HFFc6 (cell line): ENCODE measurements around the gene REXO1. TPM values are rescaled to one million over a fixed set of nuclear protein-coding genes. Genes with fewer than 3 reads are reported as not detected.

Experiments
- DNase-seq: peaks from one replicate; pipeline ENCODE4 v3.0.0-alpha.2; 2018
- H3K27ac Mint-ChIP-seq: 2 replicates; pipeline ENCODE4 v1.8.0; 2020; ENCODE audit warnings: mild to moderate bottlenecking, mixed read lengths
- H3K27me3 Mint-ChIP-seq: 2 replicates; pipeline ENCODE4 v1.8.0; 2021; ENCODE audit warnings: mild to moderate bottlenecking, moderate library complexity, mixed read lengths; ENCODE audit not compliant: insufficient read depth
- H3K36me3 Mint-ChIP-seq: 2 replicates; pipeline ENCODE4 v1.8.0; 2021; ENCODE audit warnings: low read depth, mixed read lengths
- H3K4me1 Mint-ChIP-seq: 2 replicates; pipeline ENCODE4 v1.8.0; 2020; ENCODE audit warnings: low read depth, mixed read lengths
- H3K4me3 Mint-ChIP-seq: 2 replicates; pipeline ENCODE4 v1.8.0; 2020; ENCODE audit warnings: mild to moderate bottlenecking, moderate library complexity, mixed read lengths
- H3K9me3 Mint-ChIP-seq: 2 replicates; pipeline ENCODE4 v1.8.0; 2020; ENCODE audit warnings: mild to moderate bottlenecking, mixed read lengths
- total RNA-seq, 6 experiments: library from RNA; stranded (reverse); fragmentation: NEBNext Ultra II Directional; extraction: Animal tissue kit (Norgen Biotek cat#: 25700); gene quantifications; 2 replicates in 1 of 6; 3 replicates in 5 of 6; pipeline ENCODE4 v1.2.3, GENCODE V29; 2021
- TF ChIP-seq, protein P1 (sequence below): fragments of 200-600 bp; sonication (generic); IDR thresholded peaks from 2 replicates; pipeline ENCODE4 v1.5.0; 2021; ENCODE audit warnings: antibody characterized with exemption, mild to moderate bottlenecking

REXO1 gene
- total RNA-seq, 6 experiments from 2014 or later = 32.9 to 38.2 (median 34.6) TPM

DNA sequence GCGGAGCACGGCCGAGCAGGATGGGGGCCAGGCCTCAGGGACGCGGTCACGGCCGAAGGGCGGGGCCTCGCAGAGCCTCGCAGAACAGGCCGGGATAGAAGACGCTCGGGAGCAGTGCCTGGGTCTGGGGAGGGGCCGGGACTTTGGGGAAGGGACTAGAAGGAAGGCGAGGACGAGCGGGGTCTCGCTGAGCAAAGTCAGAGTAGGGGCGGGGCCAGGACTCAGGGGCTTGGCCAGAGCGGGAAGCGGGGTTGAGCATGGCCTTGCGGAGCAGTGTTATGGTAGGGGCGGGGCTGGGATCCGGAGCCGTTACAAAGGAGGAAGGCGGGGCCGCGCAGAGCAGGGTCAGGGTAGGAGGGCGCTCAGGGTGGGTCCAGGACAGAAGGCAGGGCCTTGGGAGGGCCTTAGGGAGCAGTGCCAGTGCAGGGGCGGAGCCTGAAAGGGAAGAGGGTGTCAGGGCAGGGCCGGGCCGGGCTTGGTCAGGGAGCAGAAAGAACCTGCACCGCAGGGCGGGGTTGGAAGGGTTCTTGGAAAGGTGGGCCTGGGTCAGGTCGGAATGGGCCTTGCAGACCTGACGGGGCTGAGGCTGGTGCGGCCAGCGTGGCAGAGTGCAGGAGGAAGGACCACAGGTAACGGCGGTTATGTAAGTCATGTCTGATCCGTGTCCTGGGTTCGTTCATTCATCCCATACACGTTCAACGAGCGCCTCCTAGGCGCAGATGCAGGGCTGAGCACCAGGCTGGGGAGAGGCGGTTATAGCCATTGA is 35.7 kb downstream of the REXO1 start:
- TF ChIP-seq, protein P1, sequence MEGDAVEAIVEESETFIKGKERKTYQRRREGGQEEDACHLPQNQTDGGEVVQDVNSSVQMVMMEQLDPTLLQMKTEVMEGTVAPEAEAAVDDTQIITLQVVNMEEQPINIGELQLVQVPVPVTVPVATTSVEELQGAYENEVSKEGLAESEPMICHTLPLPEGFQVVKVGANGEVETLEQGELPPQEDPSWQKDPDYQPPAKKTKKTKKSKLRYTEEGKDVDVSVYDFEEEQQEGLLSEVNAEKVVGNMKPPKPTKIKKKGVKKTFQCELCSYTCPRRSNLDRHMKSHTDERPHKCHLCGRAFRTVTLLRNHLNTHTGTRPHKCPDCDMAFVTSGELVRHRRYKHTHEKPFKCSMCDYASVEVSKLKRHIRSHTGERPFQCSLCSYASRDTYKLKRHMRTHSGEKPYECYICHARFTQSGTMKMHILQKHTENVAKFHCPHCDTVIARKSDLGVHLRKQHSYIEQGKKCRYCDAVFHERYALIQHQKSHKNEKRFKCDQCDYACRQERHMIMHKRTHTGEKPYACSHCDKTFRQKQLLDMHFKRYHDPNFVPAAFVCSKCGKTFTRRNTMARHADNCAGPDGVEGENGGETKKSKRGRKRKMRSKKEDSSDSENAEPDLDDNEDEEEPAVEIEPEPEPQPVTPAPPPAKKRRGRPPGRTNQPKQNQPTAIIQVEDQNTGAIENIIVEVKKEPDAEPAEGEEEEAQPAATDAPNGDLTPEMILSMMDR = peak; percentile 76
- Mint-ChIP-seq H3K36me3 (no peaks in the 10 kb centered on the region), H3K27ac (peak overlapping the region; percentile 96)

DNA sequence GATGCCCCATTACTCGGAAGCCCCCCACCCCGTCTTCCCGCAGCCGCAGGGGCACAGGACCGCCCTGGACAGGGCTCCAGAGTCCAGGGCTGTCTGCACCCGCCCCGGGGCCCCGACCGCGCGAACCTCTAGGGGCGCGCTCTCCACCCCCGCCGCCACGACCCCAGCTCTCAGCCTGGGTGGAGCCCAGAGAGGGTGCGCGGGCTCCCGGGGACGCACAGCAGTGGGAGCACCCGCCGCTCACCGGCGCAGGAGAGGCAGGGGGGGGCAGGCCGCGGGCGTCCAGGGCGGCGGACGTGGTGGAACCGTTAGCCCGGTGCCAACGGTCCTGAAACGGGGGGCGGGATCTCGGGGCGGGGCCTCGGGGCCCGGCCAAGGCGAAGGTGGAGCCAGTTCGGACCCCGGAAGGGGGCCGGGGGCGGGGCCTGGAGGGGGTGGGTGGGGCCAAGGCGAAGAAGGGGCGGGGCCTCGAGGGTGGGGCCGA is 36.3 kb downstream of the REXO1 start, which contains the start of gene ATP8B3:
Gene ATP8B3 (minus strand): TSS at position 335 of the 484 bp plus-strand sequence. CDS start 540 bp downstream, outside the sequence.
- no peaks in the 10 kb centered on the region for H3K36me3 Mint-ChIP-seq
- H3K27me3 Mint-ChIP-seq = peaks cover 10% of the 10 kb centered on the region
- peak within 1 kb of the TSS; percentile 93 for H3K4me3 Mint-ChIP-seq
- TF ChIP-seq, protein P1 = peak; percentile 66
- DNase-seq = no peak
- H3K27ac Mint-ChIP-seq = peak within 1 kb of the TSS; percentile 96
- no peaks in the 10 kb centered on the region for H3K9me3 Mint-ChIP-seq
- peaks cover 17% of the 10 kb centered on the region for H3K4me1 Mint-ChIP-seq

More for the DNA sequence above, 35.7 kb downstream of the REXO1 start:
- peaks cover 10% of the 10 kb centered on the region for H3K27me3 Mint-ChIP-seq
- peak; percentile 93 for DNase-seq
- peaks cover 17% of the 10 kb centered on the region for H3K4me1 Mint-ChIP-seq
- H3K4me3 Mint-ChIP-seq = peak overlapping the region; percentile 93
- H3K9me3 Mint-ChIP-seq = no peaks in the 10 kb centered on the region

- H3K27ac Mint-ChIP-seq = peak overlapping the region; percentile 25
- peak overlapping the region; percentile 74 for H3K4me3 Mint-ChIP-seq
- TF ChIP-seq, protein P1 = no peak
- no peaks in the 10 kb centered on the region for H3K9me3 Mint-ChIP-seq
- H3K36me3 Mint-ChIP-seq = no peaks in the 10 kb centered on the region
- peaks cover 17% of the 10 kb centered on the region for H3K4me1 Mint-ChIP-seq
- H3K27me3 Mint-ChIP-seq = peaks cover 10% of the 10 kb centered on the region
- peak; percentile 68 for DNase-seq
These were observed 36.8 kb downstream of the REXO1 start for GRCh38 chr19:1811472-1811894.

- TF ChIP-seq, protein P1 = no peak
- no peak overlapping the region for H3K27ac Mint-ChIP-seq
- H3K9me3 Mint-ChIP-seq = no peaks in the 10 kb centered on the region
- no peak for DNase-seq
- no peak overlapping the region for H3K4me3 Mint-ChIP-seq
- H3K4me1 Mint-ChIP-seq = peaks cover 17% of the 10 kb centered on the region
- H3K36me3 Mint-ChIP-seq = no peaks in the 10 kb centered on the region
- H3K27me3 Mint-ChIP-seq = peaks cover 10% of the 10 kb centered on the region
These were observed 37.7 kb downstream of the REXO1 start for GRCh38 chr19:1810439-1811160.

DNA sequence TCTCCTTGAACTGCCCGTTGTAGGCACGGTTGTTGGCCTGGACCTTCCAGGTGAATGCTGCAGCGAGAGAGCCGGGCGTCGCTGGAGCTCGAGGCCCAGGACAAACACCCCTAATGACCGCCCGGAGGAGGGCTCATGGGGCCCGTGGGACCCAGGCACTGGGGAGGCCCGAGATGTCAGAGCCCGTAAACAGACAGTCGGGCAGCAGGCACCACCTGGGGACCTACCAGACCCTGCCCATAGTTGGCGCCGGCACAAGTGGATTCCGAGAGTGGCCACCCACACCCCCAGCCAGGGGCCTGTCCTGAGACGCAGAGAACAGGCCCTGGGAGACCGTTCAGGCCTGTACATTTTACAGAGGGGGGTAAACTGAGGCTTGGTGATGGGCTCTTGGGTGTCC is 38.6 kb downstream of the REXO1 start:
- no peak overlapping the region for H3K27ac Mint-ChIP-seq

More for the DNA sequence above, 38.6 kb downstream of the REXO1 start:
- TF ChIP-seq, protein P1 = no peak
- Mint-ChIP-seq H3K36me3 (no peaks in the 10 kb centered on the region), H3K4me1 (peaks cover 17% of the 10 kb centered on the region), H3K9me3 (no peaks in the 10 kb centered on the region), H3K4me3 (no peak overlapping the region), H3K27me3 (peaks cover 10% of the 10 kb centered on the region)
- DNase-seq = no peak
